SK-MEL-5 (cell line): ENCODE data around the gene LTB4R. TPM values are rescaled to one million over a fixed set of nuclear protein-coding genes. Genes with fewer than 3 reads are reported as not detected.
A peak's percentile ranks its signal among the peaks of the same experiment; 100 is the strongest.
"Not testable (repeated sequence)": the region's sequence is repeated elsewhere in the genome, so short reads cannot be mapped to it uniquely, and the experiment has no call there.

Source experiments
- DNase-seq: peaks from one replicate; pipeline ENCODE4 v3.0.0-alpha.2; 2016; ENCODE audit warnings: low read depth, low spot score
- in situ Hi-C: cut with HindIII; loops from 2 replicates; pipeline ENCODE4 v1.10.0; 2016; ENCODE audit warnings: low sequenced_read_pairs, high pct_unique_total_duplicates, low pct_unique_long_range_greater_than_20kb
- total RNA-seq: library from RNA; depleted of rRNA; stranded (reverse); fragments of >200 nt; shearing (Covaris generic); gene quantifications from 2 replicates; pipeline ENCODE4 v1.2.3, GENCODE V29; 2014

LTB4R gene
- total RNA-seq, 1 experiment from 2014 or later, result 1.7 TPM

- in situ Hi-C loops, result no loop called here
- DNase-seq, result no peak
Measured at GRCh38 chr14:24312736-24313507, 1.6 kb downstream of the LTB4R start.

- in situ Hi-C loops, result no loop called here
- no peak for DNase-seq
Measured at GRCh38 chr14:24313913-24314312, 2.6 kb downstream of the LTB4R start.

GRCh38 chr14:24314377-24315193 lies 3.3 kb downstream of the LTB4R start:
- no peak for DNase-seq
- in situ Hi-C loops, result no loop called here

- in situ Hi-C loops, result no loop called here
- DNase-seq, result no peak
Measured at GRCh38 chr14:24315243-24315806, 4.0 kb downstream of the LTB4R start.

- in situ Hi-C loops, result no loop called here
- DNase-seq, result no peak
Measured at GRCh38 chr14:24315807-24316596, 4.7 kb downstream of the LTB4R start.

- no peak for DNase-seq
- in situ Hi-C loops, result no loop called here
Measured at GRCh38 chr14:24316597-24316950, 5.3 kb downstream of the LTB4R start.

GRCh38 chr14:24317141-24317928 lies 6.0 kb downstream of the LTB4R start:
- in situ Hi-C loops, result no loop called here
- DNase-seq, result no peak

GRCh38 chr14:24321212-24321975 lies 10.1 kb downstream of the LTB4R start:
- DNase-seq, result no peak
- in situ Hi-C loops, result no loop called here

GRCh38 chr14:24322672-24323071 lies 11.4 kb downstream of the LTB4R start:
- no peak for DNase-seq
- in situ Hi-C loops, result no loop called here

- no peak for DNase-seq
- in situ Hi-C loops, result no loop called here
Measured at GRCh38 chr14:24323341-24323740, 12.0 kb downstream of the LTB4R start.

- no peak for DNase-seq
- in situ Hi-C loops, result no loop called here
Measured at GRCh38 chr14:24324024-24324423, 12.7 kb downstream of the LTB4R start.

- in situ Hi-C loops, result no loop called here
- no peak for DNase-seq
Measured at GRCh38 chr14:24325041-24325530, 13.8 kb downstream of the LTB4R start.

- in situ Hi-C loops, result no loop called here
- no peak for DNase-seq
Measured at GRCh38 chr14:24325963-24326362, 14.7 kb downstream of the LTB4R start.

GRCh38 chr14:24327303-24327702 lies 16.0 kb downstream of the LTB4R start:
- DNase-seq, result no peak
- in situ Hi-C loops, result no loop called here

GRCh38 chr14:24327914-24328313 lies 16.6 kb downstream of the LTB4R start:
- peak; percentile 23 for DNase-seq
- in situ Hi-C loops, result not testable (repeated sequence)

- in situ Hi-C loops, result no loop called here
- DNase-seq, result no peak
Measured at GRCh38 chr14:24329073-24329663, 17.9 kb downstream of the LTB4R start.
